ENCODE data around the gene SHLD1.

SHLD1 gene

GRCh38 chr20:5820738-5821137 lies 70.5 kb downstream of the SHLD1 start:
- no peak for DNase-seq (ENCODE audit: low spot score)

GRCh38 chr20:5821627-5822215 lies 71.5 kb downstream of the SHLD1 start:
- DNase-seq (ENCODE audit: low spot score), result no peak

DNA sequence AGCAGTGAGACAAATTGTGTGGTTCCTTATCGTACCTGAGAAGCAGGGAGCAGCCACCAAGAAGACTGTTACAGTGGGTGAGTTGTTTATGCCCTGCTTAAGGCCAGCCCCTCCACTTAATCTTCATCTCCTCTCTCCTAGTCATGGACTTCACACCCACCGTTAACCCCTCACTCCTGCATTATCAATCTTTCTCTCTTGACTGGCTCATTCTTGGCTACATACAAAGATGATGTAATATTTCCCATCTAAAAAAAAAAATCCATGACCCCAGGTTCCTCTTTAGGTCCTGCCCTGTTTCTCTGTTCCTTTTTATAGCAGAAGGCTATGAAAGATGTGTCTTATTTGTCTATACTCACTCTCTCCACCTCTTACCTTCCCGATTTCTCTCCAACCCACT lies 72.4 kb downstream of the SHLD1 start:
- DNase-seq (ENCODE audit: low spot score), result no peak

GRCh38 chr20:5825130-5825719 lies 75.0 kb downstream of the SHLD1 start:
- no peak for DNase-seq (ENCODE audit: low spot score)

GRCh38 chr20:5827098-5827853 lies 77.1 kb downstream of the SHLD1 start:
- DNase-seq (ENCODE audit: low spot score), result no peak

- DNase-seq (ENCODE audit: low spot score), result no peak
These were observed 77.7 kb downstream of the SHLD1 start for GRCh38 chr20:5827861-5828260.

- DNase-seq (ENCODE audit: low spot score), result no peak
These were observed 79.1 kb downstream of the SHLD1 start for GRCh38 chr20:5829241-5829809.

GRCh38 chr20:5831539-5832237 lies 81.5 kb downstream of the SHLD1 start:
- no peak for DNase-seq (ENCODE audit: low spot score)

- DNase-seq (ENCODE audit: low spot score), result no peak
These were observed 83.2 kb downstream of the SHLD1 start for GRCh38 chr20:5833309-5833941.

DNA sequence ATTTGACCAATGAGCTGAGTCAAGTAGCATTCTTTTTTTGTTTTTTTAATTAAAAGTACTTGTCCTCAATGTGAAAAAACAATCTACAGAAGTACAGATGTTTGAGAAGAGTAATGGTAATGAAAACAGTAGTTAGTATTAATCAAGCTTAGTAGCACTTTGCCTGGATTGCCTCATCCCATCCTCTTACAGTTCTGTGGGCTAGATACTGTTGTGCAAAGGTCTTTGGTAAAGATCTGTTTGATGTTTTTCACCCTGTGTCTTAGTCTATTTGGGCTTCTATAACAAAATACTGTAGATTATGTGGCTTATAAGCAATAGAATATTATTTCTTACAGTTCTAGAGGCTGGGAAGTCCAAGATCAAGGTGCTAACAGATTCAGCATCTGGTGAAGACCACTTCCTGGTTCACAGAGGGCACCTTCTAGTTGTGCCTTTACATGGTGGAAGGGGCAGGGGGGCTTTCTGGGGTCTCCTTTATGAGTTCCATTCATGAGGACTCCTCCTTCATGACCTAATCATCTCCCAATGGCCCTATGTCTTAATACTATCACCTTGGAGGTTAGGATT lies 84.3 kb downstream of the SHLD1 start:
- DNase-seq (ENCODE audit: low spot score), result no peak

DNA sequence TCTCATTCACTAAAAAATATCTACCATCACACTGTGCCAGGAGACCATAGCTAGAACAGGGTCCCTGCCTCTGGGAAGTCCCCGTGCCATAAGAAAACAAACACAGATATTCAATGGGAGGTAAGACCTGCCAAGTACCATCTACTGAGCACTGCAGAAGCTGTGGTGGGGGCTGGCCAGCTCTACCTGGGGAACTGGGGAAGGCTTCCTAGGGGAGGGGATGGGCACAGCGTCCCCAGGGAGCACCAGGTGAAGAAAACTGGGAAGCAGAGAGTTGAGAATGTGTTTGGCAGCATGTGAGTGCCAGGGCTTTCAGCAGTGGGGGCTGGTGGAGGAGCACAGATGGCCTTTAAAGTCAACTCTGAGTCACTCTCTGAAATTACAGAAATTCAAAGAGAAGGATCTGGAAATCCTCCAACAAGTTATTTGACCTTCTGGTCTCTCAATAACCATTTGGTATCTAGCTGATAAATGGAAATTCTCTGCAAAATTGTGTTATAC lies 85.2 kb downstream of the SHLD1 start:
- DNase-seq (ENCODE audit: low spot score), result peak; percentile 58

DNA sequence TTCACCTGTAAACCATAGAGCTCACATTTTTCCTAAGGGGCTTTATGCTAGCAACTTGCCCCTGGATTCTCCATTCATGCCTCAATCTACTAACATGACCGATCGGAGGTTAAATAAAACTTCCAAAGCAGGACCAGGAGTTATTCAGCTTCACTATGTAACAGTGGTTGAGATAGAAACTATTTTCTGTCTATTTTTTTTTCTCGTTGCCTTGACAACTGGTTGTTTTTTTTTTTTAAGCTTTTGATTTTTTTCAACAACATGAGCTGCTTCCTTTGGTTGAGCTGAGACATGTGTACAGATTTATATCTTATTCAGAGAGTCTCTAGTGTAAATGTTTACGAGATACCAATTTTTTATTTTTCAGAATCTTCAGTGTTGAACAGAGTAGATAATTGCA lies 85.7 kb downstream of the SHLD1 start:
- DNase-seq (ENCODE audit: low spot score), result peak; percentile 68

GRCh38 chr20:5836569-5836968 lies 86.4 kb downstream of the SHLD1 start:
- no peak for DNase-seq (ENCODE audit: low spot score)

DNA sequence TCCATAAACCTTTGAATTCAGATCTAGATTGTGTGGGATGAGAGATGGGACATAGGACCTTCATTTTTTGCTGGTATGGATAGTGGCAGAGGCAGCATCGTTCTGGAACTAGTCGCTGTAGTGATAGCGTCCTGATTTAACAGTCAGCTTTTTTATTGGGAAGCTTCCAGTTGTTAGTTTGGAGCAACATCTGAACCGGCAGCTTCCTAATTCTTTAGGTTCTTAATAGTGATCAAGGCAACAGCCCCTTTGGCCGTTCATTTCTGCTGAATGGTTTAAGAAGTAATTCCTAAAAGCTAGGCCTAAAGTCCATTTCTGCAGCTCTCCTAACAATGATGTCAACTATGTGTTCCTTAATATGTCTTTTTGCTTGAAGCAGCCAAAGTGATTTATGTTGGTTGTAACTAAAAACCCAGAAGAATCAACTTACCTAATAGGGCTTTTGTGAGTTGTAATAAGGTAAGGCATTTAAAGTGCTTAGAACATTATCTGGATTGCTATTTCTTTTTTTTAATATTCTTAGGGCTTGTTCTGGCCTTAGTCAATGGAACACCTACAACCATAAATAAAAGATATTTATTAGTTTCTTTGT lies 90.3 kb downstream of the SHLD1 start:
- no peak for DNase-seq (ENCODE audit: low spot score)

DNA sequence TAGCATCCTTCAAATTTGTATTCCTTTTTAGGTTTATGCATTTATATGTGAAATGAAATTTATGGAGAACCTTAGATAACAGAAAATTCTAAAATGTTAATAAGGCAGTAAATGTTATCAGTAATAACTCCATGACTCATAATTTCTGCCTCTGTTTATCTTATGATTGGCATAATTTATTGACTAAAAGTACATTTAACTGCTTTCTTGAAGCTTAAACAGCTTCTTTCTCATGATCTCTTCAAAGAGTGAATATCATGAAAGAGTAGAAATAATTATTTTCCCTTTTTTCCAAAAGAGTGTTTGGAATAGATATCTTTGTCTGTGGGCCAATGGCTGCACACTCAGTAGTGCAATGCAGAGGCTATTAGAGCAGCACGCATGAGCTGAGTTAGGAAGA lies 91.3 kb downstream of the SHLD1 start:
- no peak for DNase-seq (ENCODE audit: low spot score)

DNA sequence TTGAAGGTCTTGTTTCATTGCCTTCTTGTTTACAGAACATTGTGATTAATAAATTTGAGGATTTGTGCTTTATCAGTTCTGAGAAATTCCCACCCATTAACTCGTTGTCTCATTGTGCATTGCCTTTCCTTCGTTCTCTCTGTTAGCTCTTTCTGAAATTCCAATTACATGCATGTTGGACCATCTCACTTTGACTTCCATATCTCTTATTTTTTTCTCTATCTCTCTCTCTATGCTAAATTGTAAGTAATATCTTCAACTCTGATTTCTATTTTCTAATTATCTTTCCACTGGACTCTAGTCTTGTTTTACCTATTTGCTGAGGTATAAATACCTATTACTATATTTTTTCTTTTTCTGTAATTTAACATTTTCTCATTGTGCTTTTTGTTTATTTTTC lies 92.3 kb downstream of the SHLD1 start:
- no peak for DNase-seq (ENCODE audit: low spot score)

- DNase-seq (ENCODE audit: low spot score), result no peak
These were observed 92.9 kb downstream of the SHLD1 start for GRCh38 chr20:5843054-5843592.

DNA sequence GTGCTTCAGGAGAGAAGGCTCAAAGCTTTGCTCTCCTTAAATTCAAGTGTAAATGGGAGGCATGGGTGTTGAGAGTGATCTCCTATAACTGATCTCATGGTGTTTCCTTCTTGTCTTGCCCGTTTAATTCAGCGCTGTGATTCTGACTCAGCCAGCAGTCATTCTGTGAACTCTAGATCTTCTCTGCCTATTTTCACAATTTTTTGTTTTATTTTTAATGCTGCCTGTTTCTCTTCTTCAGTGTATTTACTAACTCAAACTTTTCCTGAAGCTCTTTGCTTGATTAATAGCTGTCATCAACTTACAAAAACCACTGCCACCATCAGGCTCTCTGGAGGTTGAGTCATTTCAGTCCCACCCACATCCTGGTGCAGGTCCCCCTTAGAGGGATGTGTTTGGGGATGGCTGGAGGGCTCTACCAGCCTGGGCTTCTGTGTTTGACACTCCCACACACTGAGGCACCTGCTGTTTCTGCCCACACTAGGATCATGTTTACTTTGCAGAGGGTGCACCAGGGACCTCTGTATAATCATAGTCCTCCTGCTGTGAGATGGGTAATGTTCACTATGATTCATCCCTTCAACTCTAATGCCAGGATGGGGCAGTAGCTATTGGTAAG lies 94.0 kb downstream of the SHLD1 start:
- DNase-seq (ENCODE audit: low spot score), result no peak

- DNase-seq (ENCODE audit: low spot score), result no peak
These were observed 95.7 kb downstream of the SHLD1 start for GRCh38 chr20:5845681-5846615.
